RWPE2 (cell line): Measurements from ENCODE around the gene ALCAM.

ENCODE experiments used
- ATAC-seq: fragments of 200-7000 bp; cut with Tn5 transposase; 3 replicates; pipeline ENCODE4 v1.9.1; 2021; ENCODE audit warnings: low read depth
- DNase-seq: peaks from one replicate; pipeline ENCODE4 v3.0.0-alpha.2; 2020; ENCODE audit warnings: low spot score
- H3K27ac ChIP-seq: fragments of 450-650 bp; 2 replicates; pipeline ENCODE4 v1.5.1; 2017; ENCODE audit warnings: mild to moderate bottlenecking; ENCODE audit not compliant: poor library complexity, severe bottlenecking
- H3K27me3 ChIP-seq: fragments of 250-450 bp; sonication (Bioruptor Pico); 2 replicates; pipeline ENCODE4 v1.5.1; 2021; ENCODE audit warnings: mild to moderate bottlenecking, moderate library complexity; ENCODE audit not compliant: insufficient read depth, poor library complexity, severe bottlenecking
- H3K36me3 ChIP-seq: fragments of 250-450 bp; sonication (Bioruptor Pico); 2 replicates; pipeline ENCODE4 v1.5.1; 2020; ENCODE audit warnings: low read depth, mild to moderate bottlenecking, moderate library complexity
- H3K4me1 ChIP-seq: fragments of 250-450 bp; sonication (Bioruptor Pico); 2 replicates; pipeline ENCODE4 v1.5.1; 2021; ENCODE audit warnings: mild to moderate bottlenecking, moderate library complexity; ENCODE audit not compliant: insufficient read depth, poor library complexity, severe bottlenecking
- H3K4me3 ChIP-seq: fragments of 250-450 bp; sonication (Bioruptor Pico); 2 replicates; pipeline ENCODE4 v1.5.1; 2021; ENCODE audit warnings: mild to moderate bottlenecking, moderate library complexity; ENCODE audit not compliant: severe bottlenecking
- H3K9me3 ChIP-seq: fragments of 250-450 bp; sonication (Bioruptor Pico); 2 replicates; pipeline ENCODE4 v1.5.1; 2021; ENCODE audit warnings: mild to moderate bottlenecking, moderate library complexity; ENCODE audit not compliant: severe bottlenecking
- CTCF ChIP-seq: fragments of 450-650 bp; IDR thresholded peaks from one replicate; pipeline ENCODE4 v1.5.1; 2017; ENCODE audit warnings: mild to moderate bottlenecking, moderate library complexity; ENCODE audit not compliant: poor library complexity, severe bottlenecking

The ALCAM gene

DNA sequence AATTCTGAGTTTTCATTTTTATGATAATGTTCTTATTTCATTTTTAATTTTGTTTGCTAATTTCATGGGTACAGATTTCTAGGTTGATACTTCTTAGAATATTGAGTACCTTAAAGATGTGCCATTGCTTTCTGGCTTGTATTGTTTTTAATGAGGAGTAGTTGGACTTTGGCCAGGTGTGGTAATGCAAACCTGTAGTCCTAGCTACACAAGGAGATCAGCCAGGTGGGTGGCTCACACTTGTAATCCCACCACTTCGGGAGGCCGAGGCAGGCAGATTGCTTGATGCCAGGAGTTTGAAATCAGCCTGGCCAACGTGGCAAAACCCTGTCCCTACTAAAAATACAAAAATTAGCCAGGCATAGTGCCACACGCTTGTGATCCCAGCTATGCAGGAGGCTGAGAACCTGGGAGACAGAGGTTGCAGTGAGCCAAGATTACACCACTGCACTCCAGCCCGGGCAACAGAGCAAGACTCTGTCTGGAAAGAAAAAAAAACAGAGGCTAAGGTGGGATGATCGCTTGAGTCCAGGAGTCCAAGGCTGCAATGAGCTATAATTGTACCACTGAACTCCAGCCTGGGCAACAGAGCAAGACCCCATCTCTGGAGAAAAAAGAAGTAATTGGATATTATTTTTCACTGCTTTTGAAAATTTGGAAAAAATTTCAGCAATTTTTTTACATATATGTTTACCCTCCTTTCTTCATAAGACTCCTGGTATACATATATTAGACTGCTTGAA lies 198.0 kb downstream of the ALCAM start:
- H3K27me3 ChIP-seq = no peaks in the 10 kb centered on the region
- H3K4me1 ChIP-seq = no peaks in the 10 kb centered on the region
- no peak overlapping the region for H3K4me3 ChIP-seq
- ATAC-seq (no peak), DNase-seq (no peak)
- no peaks in the 10 kb centered on the region for H3K9me3 ChIP-seq
- peaks cover 6% of the 10 kb centered on the region; the same call in 1 of the 2 replicates for H3K36me3 ChIP-seq
- TF ChIP-seq CTCF = no peak
- H3K27ac ChIP-seq = no peak overlapping the region

DNA sequence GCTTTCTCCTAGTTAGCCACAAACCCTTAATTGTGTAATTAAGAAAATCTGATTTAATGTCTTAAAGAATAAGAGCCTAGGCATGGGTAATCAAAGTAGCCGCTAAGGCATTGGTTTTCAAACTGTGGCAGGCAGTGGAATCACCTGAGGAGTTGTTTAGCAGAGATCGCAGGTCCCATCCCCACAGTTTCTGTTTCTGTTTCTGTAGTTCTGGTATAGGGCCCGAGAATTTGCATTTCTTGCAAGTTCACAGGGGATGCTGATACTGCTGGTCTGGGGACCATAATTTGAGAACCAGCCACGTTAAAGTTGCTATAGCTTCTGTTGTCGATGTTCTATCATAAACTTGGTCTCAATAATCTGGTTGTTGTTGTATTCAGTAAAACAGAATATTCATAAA lies 204.3 kb downstream of the ALCAM start:
- Histone ChIP-seq H3K27ac (no peak overlapping the region), H3K4me3 (no peak overlapping the region), H3K9me3 (no peaks in the 10 kb centered on the region), H3K27me3 (no peaks in the 10 kb centered on the region), H3K4me1 (no peaks in the 10 kb centered on the region), H3K36me3 (peaks cover 41% of the 10 kb centered on the region)
- TF ChIP-seq CTCF = no peak
- DNase-seq (no peak), ATAC-seq (no peak)

- Histone ChIP-seq H3K4me3 (no peak overlapping the region), H3K9me3 (no peaks in the 10 kb centered on the region), H3K4me1 (no peaks in the 10 kb centered on the region), H3K36me3 (peaks cover 46% of the 10 kb centered on the region), H3K27me3 (no peaks in the 10 kb centered on the region), H3K27ac (no peak overlapping the region)
- DNase-seq (no peak), ATAC-seq (no peak)
- TF ChIP-seq CTCF = no peak
These were observed 205.8 kb downstream of the ALCAM start for GRCh38 chr3:105572501-105572900.

- Histone ChIP-seq H3K4me3 (no peak overlapping the region), H3K9me3 (no peaks in the 10 kb centered on the region), H3K4me1 (no peaks in the 10 kb centered on the region), H3K36me3 (peaks cover 21% of the 10 kb centered on the region), H3K27me3 (no peaks in the 10 kb centered on the region), H3K27ac (no peak overlapping the region)
- no peak for TF ChIP-seq CTCF
- no peak for DNase-seq
- no peak for ATAC-seq
These were observed 212.7 kb downstream of the ALCAM start for GRCh38 chr3:105579439-105579838.

DNA sequence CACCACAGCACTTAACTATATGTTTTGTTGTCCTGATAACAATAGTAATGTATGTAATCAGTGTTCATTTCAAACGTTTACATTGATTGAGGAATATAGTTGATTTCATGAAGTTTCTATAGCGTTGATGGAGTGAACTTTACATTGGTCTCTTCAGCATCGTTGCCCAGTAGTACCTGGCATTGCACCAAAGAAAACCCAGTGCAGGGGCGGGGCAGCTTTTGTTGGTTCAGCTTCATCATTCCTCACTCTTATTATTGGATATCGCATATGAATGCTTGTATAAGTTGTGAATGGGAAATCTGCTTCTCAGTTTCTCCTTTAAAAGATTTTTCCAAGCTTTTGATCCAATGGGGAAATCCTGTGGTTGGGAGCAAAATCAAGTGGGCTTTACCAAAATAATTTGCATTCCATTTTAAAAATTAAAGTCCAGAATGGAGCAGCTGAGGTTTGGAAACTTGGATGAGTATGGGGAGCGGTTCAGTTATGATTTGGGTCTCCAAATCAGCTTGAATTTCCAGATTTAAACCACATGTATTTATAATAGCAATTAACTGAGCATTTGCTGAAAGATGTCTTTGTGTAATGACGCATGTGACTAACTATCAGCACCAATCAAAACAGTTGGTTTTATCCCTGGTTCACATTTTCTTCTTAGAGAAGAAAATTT lies 213.7 kb downstream of the ALCAM start:
- peaks cover 11% of the 10 kb centered on the region for H3K36me3 ChIP-seq
- H3K27ac ChIP-seq = no peak overlapping the region
- no peak for TF ChIP-seq CTCF
- H3K27me3 ChIP-seq = no peaks in the 10 kb centered on the region
- no peaks in the 10 kb centered on the region for H3K4me1 ChIP-seq
- DNase-seq = no peak
- no peak for ATAC-seq
- H3K4me3 ChIP-seq = no peak overlapping the region
- H3K9me3 ChIP-seq = no peaks in the 10 kb centered on the region
